ENCODE results near the gene KRT81.
A peak's percentile ranks its signal among the peaks of the same experiment; 100 is the strongest.
"Not testable (repeated sequence)": the region's sequence is repeated elsewhere in the genome, so short reads cannot be mapped to it uniquely, and the experiment has no call there.

Gene KRT81

DNA sequence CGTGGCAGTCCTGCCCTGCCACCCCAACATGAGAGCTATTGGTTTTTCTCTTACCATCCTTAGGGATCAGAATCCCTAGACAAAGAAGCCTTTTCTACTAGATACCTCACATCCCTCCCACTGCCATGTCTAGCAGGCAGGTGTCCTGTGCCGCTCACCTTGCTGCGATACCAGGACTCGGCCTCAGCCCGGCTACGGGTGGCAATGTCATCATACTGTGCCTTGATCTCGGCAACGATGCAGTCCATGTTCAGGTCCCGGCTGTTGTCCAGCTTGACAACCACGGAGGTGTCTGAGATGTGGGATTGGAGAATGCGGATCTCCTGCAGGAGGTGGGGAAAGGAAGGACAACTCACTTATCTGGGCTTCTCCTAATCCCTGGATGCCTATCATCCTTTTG is 25.4 kb upstream of the KRT81 start:
- DNase-seq, result no peak

DNA sequence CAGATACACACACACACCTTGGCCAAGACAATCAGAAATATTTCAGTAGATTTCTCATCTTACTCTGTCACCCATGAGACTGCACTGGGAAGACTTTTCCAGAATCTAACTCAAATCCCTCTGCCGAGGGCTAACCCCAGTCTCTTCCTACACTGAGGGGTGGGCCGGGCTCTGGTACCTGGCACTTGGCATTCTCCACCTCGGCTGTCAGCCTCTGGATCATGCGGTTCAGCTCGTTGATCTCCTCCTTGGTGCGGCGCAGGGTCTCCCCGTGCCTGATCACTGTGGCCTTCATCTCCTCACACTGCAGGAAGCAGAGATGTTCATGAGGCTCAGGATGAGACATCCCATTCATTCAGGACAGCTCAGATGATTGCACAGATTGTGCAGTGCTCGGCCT is 25.0 kb upstream of the KRT81 start:
- DNase-seq, result no peak

DNA sequence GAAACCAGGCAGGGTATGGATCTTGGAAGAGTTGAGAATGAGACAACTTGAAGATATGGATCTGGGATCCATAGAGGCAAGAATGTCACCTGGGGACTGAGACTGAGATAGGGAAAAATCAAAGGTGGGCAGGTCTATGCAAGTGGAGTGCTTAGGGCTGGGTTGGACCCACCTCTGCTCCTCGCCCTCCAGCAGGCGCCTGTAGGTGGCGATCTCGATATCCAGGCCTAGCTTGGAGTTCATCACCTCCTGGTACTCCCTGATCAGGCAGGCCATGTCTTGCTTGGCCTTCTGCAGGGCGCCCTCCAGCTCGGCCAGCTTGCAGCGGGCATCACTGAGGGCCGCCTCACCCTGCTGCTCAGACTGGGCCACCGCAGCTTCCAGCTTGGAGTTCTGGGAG is 24.4 kb upstream of the KRT81 start:
- not testable (repeated sequence) for DNase-seq

DNA sequence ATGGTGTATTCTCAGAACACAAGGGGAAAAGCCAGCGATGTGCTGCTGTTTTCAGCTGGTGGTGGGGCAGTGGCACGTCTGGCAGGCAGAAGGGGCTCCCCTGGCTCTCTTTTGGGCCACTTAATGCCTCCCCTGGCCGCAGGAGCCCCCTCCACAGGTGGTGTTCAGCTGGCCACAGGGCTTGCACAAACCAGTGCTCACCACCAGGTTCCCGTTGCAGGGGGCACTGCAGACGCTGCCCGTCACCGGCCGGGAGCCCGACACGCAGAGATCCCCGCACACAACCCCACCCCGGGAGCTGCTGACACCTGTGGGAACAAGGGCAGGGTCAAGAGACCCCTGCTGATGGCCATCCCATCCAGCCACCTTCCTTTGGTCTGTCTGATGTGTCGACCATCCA is 23.2 kb upstream of the KRT81 start:
- no peak for DNase-seq

DNA sequence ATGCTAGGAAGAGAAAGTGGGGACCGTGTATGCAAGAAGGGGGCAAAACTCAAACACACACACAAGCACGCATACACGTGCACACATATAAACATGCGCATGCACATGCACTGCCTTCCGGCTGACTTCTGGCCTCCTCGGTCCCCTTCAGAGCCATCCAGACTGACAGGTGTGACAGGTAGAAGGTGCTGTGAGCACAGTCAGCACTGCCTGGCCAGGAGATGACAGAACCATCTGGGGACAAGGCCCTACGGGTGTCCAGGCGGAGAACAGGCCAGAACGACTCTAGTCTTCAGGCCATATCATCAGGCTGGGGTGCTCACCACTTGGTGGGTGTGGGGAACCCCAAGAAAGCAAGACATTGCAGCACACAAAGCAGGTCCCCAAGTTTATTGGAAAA is 22.6 kb upstream of the KRT81 start:
- no peak for DNase-seq

DNA sequence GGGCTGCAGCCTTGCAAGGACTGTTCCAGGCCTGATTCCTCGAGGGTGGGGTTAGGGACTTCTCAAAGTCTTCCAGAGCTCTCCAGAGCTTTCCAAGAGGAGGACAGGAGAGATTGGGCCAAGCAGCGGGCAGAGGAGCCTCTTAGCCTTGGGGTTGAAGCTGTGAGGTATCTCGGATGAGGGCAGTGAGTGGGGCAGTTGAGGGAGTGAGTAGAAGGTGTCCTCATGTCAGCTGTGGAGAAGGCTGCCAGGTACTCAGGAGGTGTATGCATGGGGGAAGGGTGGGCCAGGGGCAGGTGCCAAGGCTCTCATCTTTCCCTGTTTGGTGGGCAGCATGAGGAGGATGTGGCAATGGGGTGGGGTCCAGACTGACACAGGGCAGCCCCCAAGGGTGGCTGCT is 22.1 kb upstream of the KRT81 start:
- no peak for DNase-seq

DNA sequence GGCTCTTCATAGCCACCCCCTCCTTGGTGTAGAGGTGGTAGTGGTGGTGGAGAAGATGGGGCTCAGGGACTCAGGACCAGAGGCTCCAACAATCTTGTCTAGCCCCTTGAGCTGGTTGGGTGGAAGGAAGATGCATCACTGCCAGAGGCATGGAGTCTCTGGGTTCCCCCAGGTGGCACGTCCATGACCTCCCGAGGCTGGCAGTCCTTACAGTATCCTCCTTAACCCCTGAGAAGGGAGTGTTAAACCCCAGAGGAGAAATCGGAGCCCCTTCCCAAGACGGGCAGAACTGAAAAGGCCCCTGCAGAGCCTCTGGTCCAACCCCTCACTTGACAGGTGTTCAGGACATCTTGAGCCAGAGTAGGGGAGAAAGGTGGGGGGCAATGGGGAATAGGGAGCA is 20.8 kb upstream of the KRT81 start:
- no peak for DNase-seq

DNA sequence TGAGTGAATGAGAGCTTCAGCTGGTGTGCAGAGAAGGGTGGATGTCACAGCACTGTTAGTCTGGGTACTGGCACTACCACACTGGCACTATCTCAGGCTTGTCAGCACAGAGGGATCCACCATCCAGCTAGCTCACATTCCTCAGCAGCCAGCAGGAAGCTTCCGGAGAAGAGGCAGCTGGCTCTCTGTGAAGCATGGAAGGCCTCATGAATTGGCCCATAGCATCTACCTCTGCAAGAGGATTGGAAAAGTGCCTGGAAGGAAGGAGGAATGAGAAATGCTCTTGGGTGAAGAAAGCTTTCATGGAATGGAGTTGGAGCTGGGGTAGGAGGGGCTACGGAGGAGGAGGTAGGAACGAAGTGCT is 19.9 kb upstream of the KRT81 start:
- DNase-seq, result no peak

DNA sequence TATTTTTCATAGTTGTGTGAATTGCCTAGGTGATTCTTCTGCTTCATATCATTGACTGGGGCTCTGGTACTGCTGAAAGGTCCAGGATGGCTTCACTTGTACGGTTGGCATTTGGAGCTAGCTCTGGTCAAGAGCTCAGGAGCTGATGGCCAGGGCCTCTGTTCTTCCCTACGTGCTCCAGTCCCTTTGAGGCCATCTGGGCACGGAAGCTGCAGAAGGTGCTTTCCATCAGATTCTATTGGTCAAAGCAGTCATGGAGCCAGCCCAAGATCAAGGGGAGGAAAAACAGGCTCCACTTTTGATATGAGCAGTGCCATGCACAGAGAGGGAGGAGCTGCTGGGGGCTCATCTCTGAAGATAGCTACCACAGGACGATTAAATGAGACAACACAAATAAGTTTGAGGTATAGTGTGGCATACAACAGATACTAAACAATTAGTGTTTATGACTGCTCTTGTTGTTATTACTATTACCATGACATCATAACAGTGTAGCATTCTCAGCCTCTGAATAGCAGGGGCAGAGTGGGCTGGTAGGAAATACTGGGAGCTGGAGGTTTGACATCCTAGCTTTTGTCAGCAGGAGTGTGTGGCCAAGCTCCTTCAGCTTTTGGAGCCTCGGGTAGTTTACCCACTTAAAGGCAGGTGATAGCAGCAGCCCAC is 19.4 kb upstream of the KRT81 start:
- DNase-seq, result no peak

DNA sequence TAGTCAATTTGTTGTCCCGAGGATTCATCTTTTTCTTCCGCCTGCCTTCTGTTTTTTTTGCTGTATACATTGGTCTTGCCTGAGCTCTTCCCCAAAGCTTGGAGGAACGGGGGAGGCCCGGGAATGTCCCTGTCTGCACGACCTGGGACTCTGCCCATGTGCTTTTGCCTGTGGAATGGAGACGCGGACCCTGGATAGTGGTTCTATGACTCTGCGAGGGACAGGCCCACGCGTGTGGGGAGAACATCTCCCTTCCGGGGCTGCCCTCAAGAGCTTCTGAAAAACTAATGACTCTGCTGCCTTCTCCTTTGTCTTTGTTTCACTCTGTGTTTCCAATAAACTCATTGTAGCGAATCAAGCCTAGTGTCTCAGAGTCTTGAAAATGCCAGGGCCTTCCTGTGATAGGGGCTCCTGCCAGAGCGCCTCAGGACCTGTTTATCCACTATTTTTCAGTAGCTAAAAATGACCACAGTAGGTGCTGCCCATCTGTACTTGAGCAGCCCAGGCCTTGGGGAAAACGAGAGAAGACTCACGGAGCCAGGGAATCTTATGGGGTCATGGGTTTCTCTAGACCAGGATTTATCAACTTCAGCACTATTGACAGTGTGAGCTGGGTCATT is 17.6 kb upstream of the KRT81 start:
- no peak for DNase-seq

DNA sequence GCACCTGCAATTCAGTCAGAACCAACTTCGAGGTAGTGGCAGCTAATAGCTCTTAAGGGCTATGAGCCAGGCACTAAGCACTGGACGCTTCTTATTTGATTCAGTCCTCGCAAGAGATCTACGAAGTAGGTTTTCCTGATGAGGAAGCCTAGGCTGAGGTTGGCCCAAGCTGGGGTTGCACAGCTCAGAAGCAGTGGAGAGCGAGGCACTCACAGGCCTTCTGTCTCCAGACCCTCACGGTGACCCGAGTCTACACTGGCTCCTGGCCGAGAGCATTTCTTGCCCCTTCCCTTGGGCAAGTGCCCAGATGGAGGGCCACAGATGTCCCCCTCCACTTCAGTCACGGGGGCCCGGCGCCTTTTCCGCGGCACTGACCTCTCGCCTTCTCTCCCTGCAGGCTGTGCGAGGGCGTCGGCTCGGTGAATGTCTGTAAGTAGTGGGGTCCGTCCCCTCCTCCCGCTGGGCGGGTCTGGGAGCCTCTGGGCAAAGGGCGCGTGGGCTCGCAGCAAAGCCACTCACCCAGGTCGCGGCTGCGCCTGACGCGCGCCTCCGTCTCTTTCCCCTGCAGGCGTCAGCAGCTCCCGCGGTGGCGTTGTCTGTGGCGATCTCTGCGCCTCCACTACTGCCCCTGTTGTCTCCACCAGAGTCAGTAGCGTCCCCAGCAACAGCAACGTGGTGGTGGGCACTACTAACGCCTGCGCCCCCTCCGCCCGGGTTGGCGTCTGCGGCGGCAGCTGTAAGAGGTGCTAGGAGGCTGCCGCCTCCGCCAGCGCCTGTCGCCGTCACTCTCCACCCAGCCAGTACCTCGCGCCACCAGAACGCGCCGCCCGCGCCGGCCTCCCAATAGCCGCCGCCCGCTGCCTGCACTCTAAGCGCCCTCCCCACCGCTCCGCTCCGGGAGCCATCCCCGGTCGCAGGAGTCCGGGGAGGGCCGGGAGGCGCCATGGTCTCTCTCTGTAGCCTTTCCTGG is 16.8 kb upstream of the KRT81 start:
- peak; percentile 40 to 48 for DNase-seq

DNA sequence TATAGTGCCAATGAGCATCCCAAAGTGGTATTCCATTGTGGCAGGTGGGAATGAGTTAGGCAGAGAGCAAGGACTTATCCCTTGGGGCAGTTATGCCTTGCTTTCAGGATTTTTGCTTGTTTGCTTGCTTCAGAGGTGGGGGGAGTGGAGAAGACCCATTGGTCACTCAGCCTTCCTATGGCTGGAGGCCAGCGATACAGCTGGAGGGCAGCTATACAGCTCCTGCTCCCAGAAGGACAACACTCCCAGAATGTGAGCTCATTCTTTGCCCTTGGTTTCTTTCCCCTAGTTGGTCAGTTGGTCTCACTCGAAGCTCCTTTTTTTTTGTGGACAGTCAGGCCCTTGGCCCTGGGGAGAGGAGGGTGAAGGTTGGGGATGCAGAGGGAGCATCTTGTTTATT is 15.4 kb upstream of the KRT81 start:
- DNase-seq, result no peak

DNA sequence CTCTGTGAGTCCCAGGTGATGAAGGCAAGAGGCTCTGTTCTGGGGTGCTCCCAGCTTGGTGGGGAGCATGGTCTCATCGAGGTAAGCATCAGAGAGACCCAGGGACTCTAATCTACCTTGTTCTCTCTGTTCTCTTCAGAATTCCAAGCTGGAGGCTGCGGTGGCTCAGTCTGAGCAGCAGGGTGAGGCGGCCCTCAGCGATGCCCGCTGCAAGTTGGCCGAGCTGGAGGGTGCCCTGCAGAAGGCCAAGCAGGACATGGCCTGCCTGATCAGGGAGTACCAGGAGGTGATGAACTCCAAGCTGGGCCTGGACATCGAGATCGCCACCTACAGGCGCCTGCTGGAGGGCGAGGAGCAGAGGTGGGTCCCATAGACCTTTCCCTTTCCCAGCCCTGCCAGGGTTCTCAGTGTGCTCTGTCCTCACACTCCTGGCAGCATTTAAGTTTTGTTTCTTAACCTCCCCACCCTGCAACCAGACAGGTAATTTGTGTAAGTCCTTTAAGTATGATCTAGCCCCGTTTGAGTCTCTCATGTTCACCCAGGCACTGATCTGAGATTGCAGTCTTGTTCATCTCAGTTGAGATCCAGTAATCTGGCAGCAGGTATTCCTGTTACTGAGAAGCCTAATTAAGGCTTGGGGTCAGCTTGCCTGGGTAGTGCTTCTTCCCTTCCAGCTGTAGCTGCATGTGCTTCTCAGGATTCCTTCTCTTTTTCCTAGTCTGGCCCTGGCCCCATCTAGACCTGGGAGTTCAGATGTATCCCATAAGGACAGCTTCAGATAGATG is 14.8 kb upstream of the KRT81 start:
- DNase-seq, result no peak

DNA sequence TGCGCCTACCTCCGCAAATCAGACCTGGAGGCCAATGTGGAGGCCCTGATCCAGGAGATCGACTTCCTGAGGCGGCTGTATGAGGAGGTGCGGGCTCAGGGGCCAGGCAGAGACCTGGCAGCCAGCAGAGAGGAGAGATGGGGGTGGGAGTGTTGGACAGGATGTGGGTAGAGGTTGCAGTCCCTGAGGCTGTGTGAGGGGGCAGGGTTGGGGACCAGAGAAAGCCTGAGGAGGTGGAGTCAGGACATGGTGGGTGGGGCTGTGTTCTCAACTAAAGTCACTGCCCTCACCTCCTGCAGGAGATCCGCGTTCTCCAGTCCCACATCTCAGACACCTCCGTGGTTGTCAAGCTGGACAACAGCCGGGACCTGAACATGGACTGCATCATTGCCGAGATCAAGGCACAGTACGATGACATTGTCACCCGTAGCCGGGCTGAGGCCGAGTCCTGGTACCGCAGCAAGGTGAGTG is 13.6 kb upstream of the KRT81 start:
- DNase-seq, result not testable (repeated sequence)

DNA sequence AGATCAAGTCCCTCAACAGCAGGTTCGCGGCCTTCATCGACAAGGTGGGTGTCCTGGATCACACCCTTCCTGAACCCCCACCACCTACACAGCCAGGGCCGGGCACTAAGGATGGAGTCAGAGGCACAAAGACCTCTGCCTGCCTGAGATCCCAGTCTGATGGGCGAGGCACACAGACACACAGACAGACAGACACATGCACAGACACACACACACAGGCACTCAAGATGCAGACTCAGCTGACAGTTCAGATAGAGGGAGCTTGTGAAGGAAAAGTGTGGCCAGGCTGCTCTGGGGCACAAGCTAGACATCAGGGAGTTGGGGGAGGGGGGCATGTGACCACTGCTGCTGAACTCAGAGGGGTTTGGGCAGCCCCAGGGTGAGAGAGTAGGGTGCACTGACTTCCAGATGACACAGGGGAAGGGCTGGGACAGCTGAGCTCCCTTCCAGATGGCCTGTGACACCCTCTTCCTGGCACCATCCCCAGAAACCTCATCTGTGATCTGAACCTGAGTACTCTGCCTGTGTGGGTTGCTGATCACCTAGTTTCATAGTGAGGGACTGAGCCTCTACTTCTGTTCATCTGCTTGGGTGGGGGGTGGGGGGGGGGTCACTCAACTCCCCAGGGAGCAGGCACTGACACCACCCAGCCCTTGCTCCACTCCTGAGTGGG is 11.0 kb upstream of the KRT81 start:
- DNase-seq, result not testable (repeated sequence)

DNA sequence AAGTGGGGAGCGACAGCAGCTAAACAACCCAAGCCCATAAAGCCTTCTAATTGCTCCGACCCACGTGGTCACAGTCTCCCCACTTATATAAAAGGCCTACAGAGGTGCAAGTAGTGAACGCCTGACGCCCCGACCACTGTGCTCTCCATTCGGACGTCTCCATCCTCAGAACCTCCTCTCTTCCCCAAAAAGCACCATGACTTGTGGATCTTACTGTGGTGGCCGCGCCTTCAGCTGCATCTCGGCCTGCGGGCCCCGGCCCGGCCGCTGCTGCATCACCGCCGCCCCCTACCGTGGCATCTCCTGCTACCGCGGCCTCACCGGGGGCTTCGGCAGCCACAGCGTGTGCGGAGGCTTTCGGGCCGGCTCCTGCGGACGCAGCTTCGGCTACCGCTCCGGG is 10.4 kb upstream of the KRT81 start:
- DNase-seq, result not testable (repeated sequence)

DNA sequence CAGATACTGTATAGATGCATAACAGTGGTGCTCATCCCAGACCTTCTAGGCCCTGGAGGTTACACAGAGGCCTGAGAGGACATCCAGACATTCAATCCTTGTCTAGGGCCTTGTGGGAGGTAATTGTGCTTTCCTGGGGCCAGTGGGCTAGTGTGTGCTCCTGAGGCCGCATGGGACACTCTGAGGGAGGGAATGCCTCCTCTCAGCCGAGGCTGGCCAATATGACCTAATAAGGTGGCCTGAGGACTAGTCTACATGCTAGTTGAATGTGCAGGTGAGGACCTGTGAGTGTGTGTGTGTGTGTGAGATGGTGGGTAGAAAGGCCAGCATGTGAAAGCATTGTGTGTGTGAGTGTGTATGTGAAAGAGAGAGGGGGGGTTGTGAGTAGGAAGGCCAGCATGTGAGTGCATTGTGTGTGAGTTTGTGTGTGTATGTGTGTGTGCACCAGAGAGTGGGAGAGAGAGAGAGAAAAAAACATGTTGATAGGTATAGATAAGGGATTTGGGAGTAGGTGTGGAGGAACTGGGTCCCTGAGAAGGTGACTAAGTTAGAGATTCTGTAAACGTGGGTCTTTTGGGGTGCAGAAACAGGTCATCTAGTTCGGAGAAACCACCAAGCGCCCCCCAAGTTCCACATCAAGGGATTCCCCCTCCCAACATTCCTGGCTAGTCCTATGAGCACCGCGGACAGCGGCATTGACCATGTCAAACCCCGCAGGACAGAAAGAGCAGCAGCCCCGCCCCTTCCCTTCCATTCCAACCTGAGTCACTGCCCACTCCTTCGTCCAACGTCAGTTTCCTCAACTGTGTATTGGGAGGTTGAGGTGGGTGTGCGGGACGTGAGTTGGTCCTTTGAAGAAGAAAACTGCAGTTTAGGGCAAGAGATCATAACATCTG is 9.7 kb upstream of the KRT81 start:
- DNase-seq, result no peak

DNA sequence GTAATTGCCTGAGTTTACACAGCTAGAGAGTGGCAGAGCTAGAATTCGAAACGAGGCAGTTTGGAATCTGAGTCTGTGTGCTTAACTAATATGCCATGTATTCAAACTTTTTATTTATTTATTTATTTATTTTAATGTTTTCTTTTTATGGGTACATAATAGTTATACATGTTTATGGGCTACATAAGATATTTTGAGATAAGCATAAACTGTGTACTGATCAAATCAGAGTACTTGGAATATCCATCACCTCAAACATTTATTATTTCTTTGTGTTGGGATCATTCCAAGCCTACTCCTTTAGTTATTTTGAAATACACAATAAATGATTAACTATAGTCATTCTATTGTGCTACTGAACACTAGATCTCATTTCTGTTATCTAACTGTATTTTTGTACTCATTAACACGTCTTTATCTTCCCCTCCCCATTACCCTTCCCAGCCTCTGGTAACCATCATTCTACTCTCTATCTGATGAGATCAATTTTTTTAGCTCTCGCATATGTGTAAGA is 7.4 kb upstream of the KRT81 start:
- no peak for DNase-seq

DNA sequence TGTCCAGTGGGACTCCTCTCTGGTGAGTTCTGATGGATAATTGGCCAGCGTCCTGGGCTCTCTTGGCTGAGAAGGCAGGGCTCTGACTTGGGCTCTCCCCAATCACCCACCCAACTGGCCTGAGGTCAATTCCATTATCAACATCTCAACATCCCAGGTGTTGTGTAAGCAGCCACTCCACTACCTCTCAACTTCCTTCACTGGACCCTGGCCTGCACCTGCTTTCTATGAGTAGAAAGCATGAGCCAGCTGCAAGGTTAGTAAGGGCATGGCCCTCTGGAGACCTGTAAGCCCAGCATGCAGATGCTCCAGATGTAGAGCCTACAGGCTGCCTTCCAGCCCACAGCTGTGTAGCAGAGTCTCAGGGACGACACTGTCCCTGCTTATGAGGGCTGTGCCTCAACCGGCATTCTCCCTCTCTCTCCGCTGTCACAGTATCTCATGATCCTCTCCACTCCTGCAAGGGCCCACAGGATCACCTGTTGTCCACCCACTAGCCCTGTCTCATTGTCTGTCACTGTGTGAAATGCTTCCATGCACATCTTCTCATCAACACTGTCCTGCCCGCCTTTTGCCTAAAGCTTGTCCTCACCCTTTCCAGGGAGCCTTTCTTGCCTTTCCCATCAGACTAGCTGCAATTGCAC is 5.4 kb upstream of the KRT81 start:
- no peak for DNase-seq

DNA sequence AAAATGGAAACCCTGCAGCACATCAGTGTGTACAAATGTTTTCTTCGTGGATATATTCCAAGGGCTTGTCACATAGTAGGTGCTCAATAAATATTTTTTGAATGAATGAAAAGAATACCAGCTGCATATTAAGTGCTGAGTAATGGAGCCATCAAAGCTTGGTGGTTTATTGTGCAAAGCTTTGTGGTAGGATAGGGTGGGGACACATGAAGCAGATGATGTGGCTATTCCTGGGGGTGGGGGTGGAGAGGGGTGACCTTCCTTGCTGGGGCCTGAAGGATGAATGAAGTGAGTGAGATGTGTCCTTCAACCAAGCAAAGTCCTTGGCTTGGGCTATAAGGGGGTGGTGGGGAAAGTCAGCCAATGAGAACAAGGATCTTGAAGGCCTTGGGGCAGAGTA is 4.3 kb upstream of the KRT81 start:
- no peak for DNase-seq

DNA sequence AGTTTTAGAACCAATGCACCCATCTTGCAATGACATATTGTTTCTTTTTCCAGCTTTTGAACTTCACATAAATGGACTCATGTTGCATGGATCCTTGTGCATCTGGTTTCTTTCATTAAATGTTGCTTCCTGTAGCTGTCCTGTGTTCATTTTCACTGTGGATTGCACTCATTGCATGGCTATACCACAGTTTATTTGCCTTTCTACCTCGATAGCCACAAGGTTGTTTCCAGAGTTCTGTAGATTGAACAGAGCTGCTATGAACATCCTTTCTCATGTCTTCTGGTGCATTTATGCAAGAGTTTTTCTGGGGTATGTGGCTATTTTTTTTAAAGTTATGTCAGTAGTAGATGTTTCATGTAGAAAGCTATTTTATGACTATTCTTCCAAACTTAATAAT is 3.5 kb upstream of the KRT81 start:
- no peak for DNase-seq

Data from hippocampal formation (tissue), 2 donors.